Endothelial cell (in vitro differentiated cells): ENCODE data around the gene MCU. TPM values are rescaled to one million over a fixed set of nuclear protein-coding genes. Genes with fewer than 3 reads are reported as not detected.

Source experiments
- DNase-seq: peaks from one replicate; pipeline ENCODE4 v3.0.0; 2021; ENCODE audit warnings: low spot score
- H3K27ac Mint-ChIP-seq: one replicate; pipeline ENCODE4 v1.8.0; 2021; ENCODE audit warnings: mixed read lengths, inconsistent platforms; ENCODE audit not compliant: unreplicated experiment
- H3K27me3 Mint-ChIP-seq: one replicate; pipeline ENCODE4 v1.8.0; 2021; ENCODE audit warnings: mild to moderate bottlenecking, moderate library complexity, mixed read lengths, inconsistent platforms; ENCODE audit not compliant: unreplicated experiment
- H3K36me3 Mint-ChIP-seq: one replicate; pipeline ENCODE4 v1.8.0; 2021; ENCODE audit warnings: mild to moderate bottlenecking, low read depth, mixed read lengths, inconsistent platforms; ENCODE audit not compliant: unreplicated experiment
- H3K4me1 Mint-ChIP-seq: one replicate; pipeline ENCODE4 v1.8.0; 2021; ENCODE audit warnings: mild to moderate bottlenecking, mixed read lengths, inconsistent platforms; ENCODE audit not compliant: unreplicated experiment
- H3K4me3 Mint-ChIP-seq: one replicate; pipeline ENCODE4 v1.8.0; 2021; ENCODE audit warnings: mild to moderate bottlenecking, mixed read lengths, inconsistent platforms; ENCODE audit not compliant: unreplicated experiment
- H3K9me3 Mint-ChIP-seq: one replicate; pipeline ENCODE4 v1.8.0; 2021; ENCODE audit warnings: mixed read lengths, inconsistent platforms; ENCODE audit not compliant: unreplicated experiment
- CTCF ChIP-seq: fragments of 200-600 bp; sonication (generic); IDR thresholded peaks from one replicate; pipeline ENCODE4 v1.5.0; 2021; ENCODE audit warnings: antibody characterized with exemption; ENCODE audit not compliant: unreplicated experiment
- total RNA-seq: library from RNA; stranded (reverse); fragmentation: NEBNext Ultra II Directional; extraction: Animal tissue kit (Norgen Biotek cat#: 25700); gene quantifications from one replicate; pipeline ENCODE4 v1.2.1, GENCODE V29; 2021; ENCODE audit not compliant: unreplicated experiment

MCU gene
- total RNA-seq, 1 donor from 2014 or later: 39.6 TPM

DNA sequence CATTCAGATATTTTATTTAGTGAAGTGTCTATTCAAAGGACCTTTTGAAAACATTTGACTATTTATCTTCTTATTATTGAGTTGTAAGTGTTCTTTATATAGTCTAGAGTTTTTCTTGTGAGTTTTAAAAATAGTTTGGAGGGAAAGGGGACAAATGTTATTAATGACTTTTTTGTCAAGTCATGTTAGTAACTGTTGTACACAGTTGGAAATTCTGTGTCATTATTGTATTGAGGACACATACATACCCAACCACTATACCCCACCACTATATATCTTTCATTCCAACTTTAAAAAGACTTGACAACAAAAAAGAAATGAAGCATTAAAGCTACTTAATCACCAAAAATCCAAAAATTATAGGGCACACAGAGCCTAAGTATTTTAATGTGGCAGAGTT lies 148.4 kb downstream of the MCU start:
- no peak for TF ChIP-seq CTCF
- Mint-ChIP-seq H3K4me1 (no peaks in the 10 kb centered on the region), H3K27me3 (no peaks in the 10 kb centered on the region), H3K4me3 (no peak overlapping the region), H3K9me3 (no peaks in the 10 kb centered on the region), H3K36me3 (no peaks in the 10 kb centered on the region), H3K27ac (no peak overlapping the region)
- no peak for DNase-seq

DNA sequence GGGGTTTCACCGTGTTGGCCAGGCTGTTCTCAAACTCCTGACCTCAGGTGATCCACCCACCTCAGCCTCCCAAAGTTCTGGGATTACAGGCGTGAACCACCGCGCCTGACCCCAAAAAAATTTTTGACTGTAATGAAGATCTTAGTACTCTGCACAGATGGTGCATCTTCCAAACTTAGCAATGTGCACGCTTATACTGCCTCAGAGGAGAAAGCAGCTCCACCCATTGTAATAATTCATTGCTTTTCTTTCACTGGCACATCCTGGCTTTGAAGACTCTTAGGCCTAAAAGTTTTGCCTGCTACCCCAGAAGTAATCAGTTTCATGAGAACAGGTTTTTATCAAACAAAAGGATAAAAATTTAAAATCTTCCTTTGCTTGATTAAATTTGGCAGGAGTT lies 149.5 kb downstream of the MCU start:
- TF ChIP-seq CTCF: no peak
- Mint-ChIP-seq H3K27me3 (no peaks in the 10 kb centered on the region), H3K36me3 (no peaks in the 10 kb centered on the region), H3K27ac (no peak overlapping the region), H3K4me1 (no peaks in the 10 kb centered on the region), H3K9me3 (no peaks in the 10 kb centered on the region), H3K4me3 (no peak overlapping the region)
- DNase-seq: no peak

DNA sequence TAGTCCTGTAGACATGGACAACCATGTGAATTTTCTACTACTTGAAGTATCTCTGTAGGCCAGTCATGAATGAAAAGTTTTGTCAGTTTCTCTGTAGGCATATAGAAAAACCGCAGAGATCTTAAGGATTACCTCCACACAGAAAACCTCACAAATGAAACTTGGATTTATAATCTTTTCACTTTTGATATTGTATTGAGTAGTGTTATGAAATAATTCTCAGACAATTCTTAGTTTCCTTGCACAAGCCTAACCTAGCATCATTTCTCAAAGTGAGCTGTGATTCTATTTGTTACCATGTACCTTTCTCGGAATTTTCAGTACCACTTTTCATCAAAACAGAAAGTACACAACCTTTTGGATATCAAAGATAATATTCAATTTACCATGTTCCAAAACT lies 150.2 kb downstream of the MCU start:
- H3K4me3 Mint-ChIP-seq: no peak overlapping the region
- H3K27me3 Mint-ChIP-seq: no peaks in the 10 kb centered on the region

DNA sequence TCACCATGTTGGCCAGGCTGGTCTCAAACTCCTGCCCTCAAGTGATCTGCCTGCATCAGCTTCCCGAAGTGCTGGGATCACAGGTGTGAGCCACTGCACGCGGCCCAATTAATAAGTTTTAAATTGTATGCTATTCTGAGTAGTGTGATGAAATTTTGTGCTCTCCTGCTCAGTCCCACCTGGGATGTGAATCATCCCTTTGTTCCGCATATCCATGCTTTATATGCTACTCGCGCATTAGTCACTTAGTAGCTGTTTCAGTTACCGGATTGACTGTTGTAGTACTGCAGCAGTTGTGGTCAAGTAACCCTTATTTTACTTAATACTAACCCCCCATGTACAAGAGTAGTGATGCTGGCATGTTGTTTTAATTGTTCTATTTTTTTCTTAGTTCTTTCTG lies 154.3 kb downstream of the MCU start:
- Mint-ChIP-seq H3K27ac (no peak overlapping the region), H3K4me3 (no peak overlapping the region), H3K4me1 (no peaks in the 10 kb centered on the region), H3K36me3 (peaks cover 3% of the 10 kb centered on the region), H3K9me3 (no peaks in the 10 kb centered on the region), H3K27me3 (no peaks in the 10 kb centered on the region)
- no peak for DNase-seq
- TF ChIP-seq CTCF: no peak

More for the DNA sequence above, 150.2 kb downstream of the MCU start:
- H3K36me3 Mint-ChIP-seq: no peaks in the 10 kb centered on the region
- H3K4me1 Mint-ChIP-seq: no peaks in the 10 kb centered on the region
- H3K27ac Mint-ChIP-seq: no peak overlapping the region
- TF ChIP-seq CTCF: no peak
- DNase-seq: no peak
- H3K9me3 Mint-ChIP-seq: no peaks in the 10 kb centered on the region

DNA sequence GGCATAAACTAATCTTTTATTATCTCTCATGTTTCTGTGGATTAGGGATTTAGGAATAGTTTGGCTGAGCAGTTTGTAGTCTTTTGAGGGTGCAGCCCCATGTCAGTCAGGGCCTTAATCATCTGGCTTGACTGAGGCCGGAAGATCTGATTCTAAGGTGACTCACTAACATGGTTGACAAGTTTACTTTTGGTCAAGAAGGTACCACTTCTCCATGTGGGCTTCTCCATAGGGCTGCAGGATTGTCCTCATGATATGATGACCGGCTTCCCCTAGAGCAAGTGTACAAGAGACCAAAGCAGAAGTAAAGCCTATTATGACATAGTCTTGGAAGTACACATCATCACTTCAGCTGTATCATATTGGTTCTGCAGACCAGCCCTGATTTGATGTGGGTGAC lies 155.7 kb downstream of the MCU start:
- DNase-seq: no peak
- H3K4me3 Mint-ChIP-seq: no peak overlapping the region
- peaks cover 3% of the 10 kb centered on the region for H3K36me3 Mint-ChIP-seq
- H3K9me3 Mint-ChIP-seq: no peaks in the 10 kb centered on the region
- no peak overlapping the region for H3K27ac Mint-ChIP-seq
- TF ChIP-seq CTCF: no peak
- no peaks in the 10 kb centered on the region for H3K4me1 Mint-ChIP-seq
- H3K27me3 Mint-ChIP-seq: peaks cover 1% of the 10 kb centered on the region
